ENCODE measurements around the gene RHOU. TPM values are rescaled to one million over a fixed set of nuclear protein-coding genes. Genes with fewer than 3 reads are reported as not detected.

Gene RHOU
- polyA plus RNA-seq, 1 donor from 2014 or later = 13.0 TPM

- TF ChIP-seq TAF1 (IDR thresholded peaks at IDR 0.05; ENCODE audit: low read depth) (no peak), POLR2AphosphoS5 (IDR thresholded peaks at IDR 0.05) (no peak), EZH2 (IDR thresholded peaks at IDR 0.05; ENCODE audit: borderline replicate concordance, insufficient read depth, low read length, poor library complexity, severe bottlenecking) (no peak), EP300 (conservative IDR thresholded peaks at IDR 0.05; ENCODE audit: poor library complexity, severe bottlenecking) (no peak), RAD21 (conservative IDR thresholded peaks at IDR 0.05) (no peak)
- TF ChIP-seq, protein P1, sequence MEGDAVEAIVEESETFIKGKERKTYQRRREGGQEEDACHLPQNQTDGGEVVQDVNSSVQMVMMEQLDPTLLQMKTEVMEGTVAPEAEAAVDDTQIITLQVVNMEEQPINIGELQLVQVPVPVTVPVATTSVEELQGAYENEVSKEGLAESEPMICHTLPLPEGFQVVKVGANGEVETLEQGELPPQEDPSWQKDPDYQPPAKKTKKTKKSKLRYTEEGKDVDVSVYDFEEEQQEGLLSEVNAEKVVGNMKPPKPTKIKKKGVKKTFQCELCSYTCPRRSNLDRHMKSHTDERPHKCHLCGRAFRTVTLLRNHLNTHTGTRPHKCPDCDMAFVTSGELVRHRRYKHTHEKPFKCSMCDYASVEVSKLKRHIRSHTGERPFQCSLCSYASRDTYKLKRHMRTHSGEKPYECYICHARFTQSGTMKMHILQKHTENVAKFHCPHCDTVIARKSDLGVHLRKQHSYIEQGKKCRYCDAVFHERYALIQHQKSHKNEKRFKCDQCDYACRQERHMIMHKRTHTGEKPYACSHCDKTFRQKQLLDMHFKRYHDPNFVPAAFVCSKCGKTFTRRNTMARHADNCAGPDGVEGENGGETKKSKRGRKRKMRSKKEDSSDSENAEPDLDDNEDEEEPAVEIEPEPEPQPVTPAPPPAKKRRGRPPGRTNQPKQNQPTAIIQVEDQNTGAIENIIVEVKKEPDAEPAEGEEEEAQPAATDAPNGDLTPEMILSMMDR (IDR thresholded peaks at IDR 0.05; ENCODE audit: poor library complexity, severe bottlenecking) = no peak
- TF ChIP-seq, protein P2, sequence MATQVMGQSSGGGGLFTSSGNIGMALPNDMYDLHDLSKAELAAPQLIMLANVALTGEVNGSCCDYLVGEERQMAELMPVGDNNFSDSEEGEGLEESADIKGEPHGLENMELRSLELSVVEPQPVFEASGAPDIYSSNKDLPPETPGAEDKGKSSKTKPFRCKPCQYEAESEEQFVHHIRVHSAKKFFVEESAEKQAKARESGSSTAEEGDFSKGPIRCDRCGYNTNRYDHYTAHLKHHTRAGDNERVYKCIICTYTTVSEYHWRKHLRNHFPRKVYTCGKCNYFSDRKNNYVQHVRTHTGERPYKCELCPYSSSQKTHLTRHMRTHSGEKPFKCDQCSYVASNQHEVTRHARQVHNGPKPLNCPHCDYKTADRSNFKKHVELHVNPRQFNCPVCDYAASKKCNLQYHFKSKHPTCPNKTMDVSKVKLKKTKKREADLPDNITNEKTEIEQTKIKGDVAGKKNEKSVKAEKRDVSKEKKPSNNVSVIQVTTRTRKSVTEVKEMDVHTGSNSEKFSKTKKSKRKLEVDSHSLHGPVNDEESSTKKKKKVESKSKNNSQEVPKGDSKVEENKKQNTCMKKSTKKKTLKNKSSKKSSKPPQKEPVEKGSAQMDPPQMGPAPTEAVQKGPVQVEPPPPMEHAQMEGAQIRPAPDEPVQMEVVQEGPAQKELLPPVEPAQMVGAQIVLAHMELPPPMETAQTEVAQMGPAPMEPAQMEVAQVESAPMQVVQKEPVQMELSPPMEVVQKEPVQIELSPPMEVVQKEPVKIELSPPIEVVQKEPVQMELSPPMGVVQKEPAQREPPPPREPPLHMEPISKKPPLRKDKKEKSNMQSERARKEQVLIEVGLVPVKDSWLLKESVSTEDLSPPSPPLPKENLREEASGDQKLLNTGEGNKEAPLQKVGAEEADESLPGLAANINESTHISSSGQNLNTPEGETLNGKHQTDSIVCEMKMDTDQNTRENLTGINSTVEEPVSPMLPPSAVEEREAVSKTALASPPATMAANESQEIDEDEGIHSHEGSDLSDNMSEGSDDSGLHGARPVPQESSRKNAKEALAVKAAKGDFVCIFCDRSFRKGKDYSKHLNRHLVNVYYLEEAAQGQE (IDR thresholded peaks at IDR 0.05; ENCODE audit: borderline replicate concordance) = no peak
- Histone ChIP-seq H3K9me2 (ENCODE audit: insufficient read depth, low read length) (no peaks in the 10 kb centered on the region), H3K79me2 (replicated peaks; ENCODE audit: insufficient read depth, low read length) (no peaks in the 10 kb centered on the region), H3K36me3 (ENCODE audit: insufficient read depth, low read length) (no peaks in the 10 kb centered on the region), H3K4me2 (ENCODE audit: low read length) (no peak overlapping the region), H4K20me1 (ENCODE audit: insufficient read depth) (no peaks in the 10 kb centered on the region), H3K9me3 (ENCODE audit: low read length) (no peaks in the 10 kb centered on the region), H3K27me3 (ENCODE audit: insufficient read depth, low read depth, low read length) (no peaks in the 10 kb centered on the region), H3K27ac (ENCODE audit: low read length) (no peak overlapping the region), H3K9ac (ENCODE audit: low read length) (no peak overlapping the region), H3F3A (ENCODE audit: insufficient read depth, low read length, poor library complexity, severe bottlenecking) (no peaks in the 10 kb centered on the region), H3K4me3 (ENCODE audit: low read length) (no peak overlapping the region), H2AFZ (ENCODE audit: low read depth, low read length) (no peak overlapping the region)
Measured at GRCh38 chr1:228752675-228753265, 17.5 kb downstream of the RHOU start.

DNA sequence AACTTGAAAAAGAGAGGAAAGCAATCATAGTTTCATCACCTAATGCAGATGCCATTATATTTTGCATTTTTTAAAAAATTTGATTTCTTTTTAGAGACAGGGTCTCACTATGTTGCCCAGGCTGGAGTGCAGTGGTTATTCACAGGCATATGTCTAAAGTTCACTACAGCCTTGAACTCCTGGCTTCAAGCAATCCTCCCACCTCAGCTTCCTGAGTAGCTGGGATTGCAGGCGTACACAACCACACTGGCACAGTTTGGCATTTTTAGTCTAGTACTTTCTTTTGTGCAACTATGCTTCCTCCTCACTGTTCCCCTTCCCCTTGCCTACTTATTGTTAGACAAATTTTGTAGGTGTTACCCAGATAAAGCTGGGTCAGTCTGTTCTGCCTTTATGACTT lies 18.0 kb downstream of the RHOU start:
- Histone ChIP-seq H3F3A (ENCODE audit: insufficient read depth, low read length, poor library complexity, severe bottlenecking) (no peaks in the 10 kb centered on the region), H2AFZ (ENCODE audit: low read depth, low read length) (no peak overlapping the region), H3K4me2 (ENCODE audit: low read length) (no peak overlapping the region), H3K79me2 (replicated peaks; ENCODE audit: insufficient read depth, low read length) (no peaks in the 10 kb centered on the region), H4K20me1 (ENCODE audit: insufficient read depth) (no peaks in the 10 kb centered on the region), H3K9me2 (ENCODE audit: insufficient read depth, low read length) (no peaks in the 10 kb centered on the region), H3K9me3 (ENCODE audit: low read length) (no peaks in the 10 kb centered on the region), H3K27me3 (ENCODE audit: insufficient read depth, low read depth, low read length) (no peaks in the 10 kb centered on the region), H3K9ac (ENCODE audit: low read length) (no peak overlapping the region), H3K36me3 (ENCODE audit: insufficient read depth, low read length) (no peaks in the 10 kb centered on the region), H3K27ac (ENCODE audit: low read length) (no peak overlapping the region), H3K4me3 (ENCODE audit: low read length) (no peak overlapping the region)
- TF ChIP-seq, protein P1 (IDR thresholded peaks at IDR 0.05; ENCODE audit: poor library complexity, severe bottlenecking) = no peak
- TF ChIP-seq, protein P2 (IDR thresholded peaks at IDR 0.05; ENCODE audit: borderline replicate concordance) = no peak

Measured in neural cell (in vitro differentiated cells).